IMR-90 (cell line): Measurements from ENCODE around the gene NEDD4L. TPM values are rescaled to one million over a fixed set of nuclear protein-coding genes. Genes with fewer than 3 reads are reported as not detected.
A peak's percentile ranks its signal among the peaks of the same experiment; 100 is the strongest.

ENCODE experiments used
- ATAC-seq: fragments of 200-7000 bp; cut with Tn5 transposase; 2 replicates; pipeline ENCODE4 v1.9.1; 2020; ENCODE audit warnings: low read depth, mild to moderate bottlenecking, moderate library complexity
- BruUV-seq: library from RNA; stranded (reverse); fragments of 400-500 nt; replicated peaks from 2 replicates; lab custom pipeline; 2021; lab: Mats Ljungman, UMichigan
- CTCF ChIA-PET: fragments of 300-600 bp; formaldehyde crosslinking; extraction: SDS; loops from one replicate; lab custom pipeline; 2021; ENCODE audit warnings: antibody characterized with exemption; lab: Yijun Ruan, JAX
- POLR2A ChIA-PET: fragments of 300-600 bp; sonication (Branson Sonifier 250); formaldehyde crosslinking; loops from one replicate; lab custom pipeline; 2022; ENCODE audit warnings: antibody characterized with exemption; ENCODE audit not compliant: unreplicated experiment; lab: Charles Lee
- DNase-seq: peaks from one replicate; pipeline ENCODE4 v3.0.0; 2013
- H2AFZ ChIP-seq: replicated peaks from 2 replicates; pipeline ENCODE3; 2013; ENCODE audit warnings: low read length, mild to moderate bottlenecking; ENCODE audit not compliant: poor library complexity
- H2AK5ac ChIP-seq: 2 replicates; pipeline ENCODE4 v1.6.1; 2013; ENCODE audit warnings: low read depth, low read length, inconsistent platforms
- H2AK9ac ChIP-seq: replicated peaks from 2 replicates; pipeline ENCODE3; 2013; ENCODE audit warnings: mild to moderate bottlenecking, low read depth, low read length, moderate library complexity; ENCODE audit not compliant: poor library complexity
- H2BK120ac ChIP-seq: 2 replicates; pipeline ENCODE4 v1.6.1; 2013; ENCODE audit warnings: low read depth, low read length, inconsistent platforms
- H2BK15ac ChIP-seq: 3 replicates; pipeline ENCODE4 v1.6.1; 2013; ENCODE audit warnings: low read depth, low read length, inconsistent platforms
- H2BK20ac ChIP-seq: 2 replicates; pipeline ENCODE4 v1.6.1; 2013; ENCODE audit warnings: low read depth, mild to moderate bottlenecking, inconsistent platforms, low read length, moderate library complexity
- H2BK5ac ChIP-seq: 2 replicates; pipeline ENCODE4 v1.6.1; 2013; ENCODE audit warnings: mild to moderate bottlenecking, low read depth, low read length, inconsistent platforms; ENCODE audit not compliant: poor library complexity, severe bottlenecking
- H3K14ac ChIP-seq: replicated peaks from 2 replicates; pipeline ENCODE4 v1.6.1; 2013; ENCODE audit warnings: low read depth, low read length, inconsistent platforms
- H3K18ac ChIP-seq: 2 replicates; pipeline ENCODE4 v1.6.1; 2013; ENCODE audit warnings: low read depth, low read length, control low read depth
- H3K23ac ChIP-seq: 2 replicates; pipeline ENCODE4 v1.6.1; 2013; ENCODE audit warnings: low read depth, low read length, inconsistent platforms
- H3K27ac ChIP-seq: 2 replicates; pipeline ENCODE4 v1.5.1; 2013; ENCODE audit warnings: mild to moderate bottlenecking, control low read depth, low read length; ENCODE audit not compliant: insufficient read depth
- H3K27me3 ChIP-seq: 2 replicates; pipeline ENCODE4 v1.6.1; 2013; ENCODE audit warnings: low read length; ENCODE audit not compliant: control insufficient read depth, insufficient read depth
- H3K36me3 ChIP-seq: 2 replicates; pipeline ENCODE4 v1.6.1; 2013; ENCODE audit warnings: low read length, mixed read lengths; ENCODE audit not compliant: control insufficient read depth, insufficient read depth
- H3K4ac ChIP-seq: 2 replicates; pipeline ENCODE4 v1.6.1; 2013; ENCODE audit warnings: low read depth, low read length, inconsistent platforms
- H3K4me1 ChIP-seq: 2 replicates; pipeline ENCODE4 v1.6.1; 2013; ENCODE audit warnings: low read length, mixed read lengths; ENCODE audit not compliant: control insufficient read depth, insufficient read depth
- H3K4me2 ChIP-seq: 2 replicates; pipeline ENCODE4 v1.6.1; 2013; ENCODE audit warnings: low read depth, mild to moderate bottlenecking, control low read depth, low read length, moderate library complexity
- H3K4me3 ChIP-seq: 2 replicates; pipeline ENCODE4 v1.5.1; 2013; ENCODE audit warnings: low read depth, mild to moderate bottlenecking, control low read depth, low read length, moderate library complexity; ENCODE audit not compliant: insufficient read depth
- H3K56ac ChIP-seq: 2 replicates; pipeline ENCODE4 v1.6.1; 2013; ENCODE audit warnings: low read length, inconsistent platforms; ENCODE audit not compliant: insufficient read depth; ENCODE audit errors: extremely low read depth
- H3K79me1 ChIP-seq, 2 experiments: 2 replicates each; pipeline ENCODE4 v1.6.1; 2013; ENCODE audit warnings: low read length in 2 of 2, inconsistent platforms in 1 of 2, low read depth in 1 of 2
- H3K9ac ChIP-seq: 2 replicates; pipeline ENCODE4 v1.6.1; 2013; ENCODE audit warnings: low read depth, low read length, control low read depth
- H3K9me1 ChIP-seq: 2 replicates; pipeline ENCODE4 v1.6.1; 2013; ENCODE audit warnings: low read length, inconsistent platforms; ENCODE audit not compliant: insufficient read depth
- H3K9me3 ChIP-seq: 2 replicates; pipeline ENCODE4 v1.6.1; 2013; ENCODE audit warnings: low read length; ENCODE audit not compliant: control insufficient read depth, insufficient read depth
- H4K20me1 ChIP-seq: 2 replicates; pipeline ENCODE4 v1.6.1; 2013; ENCODE audit warnings: low read length, inconsistent platforms; ENCODE audit not compliant: insufficient read depth
- H4K5ac ChIP-seq: 2 replicates; pipeline ENCODE4 v1.6.1; 2013; ENCODE audit warnings: mild to moderate bottlenecking, low read depth, low read length, control low read depth
- H4K8ac ChIP-seq, 2 experiments: 2 replicates each; pipeline ENCODE4 v1.6.1; 2013; ENCODE audit warnings: low read depth in 2 of 2, low read length in 2 of 2, control low read depth in 1 of 2, inconsistent platforms in 1 of 2
- H4K91ac ChIP-seq: 2 replicates; pipeline ENCODE4 v1.6.1; 2013; ENCODE audit warnings: low read depth, low read length, inconsistent platforms; ENCODE audit not compliant: insufficient read depth
- CEBPB ChIP-seq: IDR thresholded peaks from 2 replicates; pipeline ENCODE4 v1.6.1; 2012; ENCODE audit warnings: low read depth, low read length, improper control_type of control experiment
- NFE2L2 ChIP-seq: fragments of 150-350 bp; IDR thresholded peaks from 2 replicates; pipeline ENCODE4 v1.6.1; 2016; ENCODE audit warnings: low read depth, mild to moderate bottlenecking, low read length
- WGBS, 2 experiments: methylation state at CpG; one replicate each; pipeline versions ENCODE4 v1.1.5 to v1.1.7; 2013; ENCODE audit warnings: missing lambda C conversion rate in 2 of 2; ENCODE audit not compliant: insufficient read length in 1 of 2; ENCODE audit errors: extremely low coverage in 2 of 2; 5-methylcytosine and 5-hydroxymethylcytosine counted together
- dilution Hi-C: fragments of 300-500 bp; cut with HindIII; formaldehyde crosslinking; loops from one replicate; pipeline ENCODE4 v1.14.3; 2018; ENCODE audit warnings: low sequenced_read_pairs; ENCODE audit not compliant: unreplicated experiment
- in situ Hi-C: fragments of 300-500 bp; cut with MboI; formaldehyde crosslinking; loops from 3 replicates; pipeline ENCODE4 v1.14.3; 2019; ENCODE audit warnings: low sequenced_read_pairs, inconsistent platforms, mixed read lengths
- intact Hi-C: fragments of 100-400 bp; cut with micrococcal nuclease; formaldehyde crosslinking; loops from 2 replicates; pipeline ENCODE4 v1.10.0; 2022
- polyA plus RNA-seq, 3 experiments: library from polyadenylated mRNA; depleted of rRNA; stranded (reverse); fragments of >200 nt; gene quantifications; 2 replicates each; pipeline ENCODE4 v1.2.3, GENCODE V29; 2012; ENCODE audit warnings: low replicate concordance in 1 of 3
- total RNA-seq: library from RNA; depleted of rRNA; stranded (reverse); fragments of >200 nt; gene quantifications from 2 replicates; pipeline ENCODE4 v1.2.3, GENCODE V29; 2012

The NEDD4L gene
- total and polyA plus RNA-seq, 2 of the 4 experiments (the other 2 are of a cell fraction), result 10.0 to 10.9 TPM

- no peak overlapping the region for H3K18ac ChIP-seq
- H2BK120ac ChIP-seq, result no peak overlapping the region
- CTCF ChIA-PET, result interaction anchor here (1.0 kb wide), 1 partner anchor 26 kb away, joined by 3 read pairs; no protein-coding TSS in a partner anchor
- H3K79me1 ChIP-seq, result no peaks in the 10 kb centered on the region
- H4K91ac ChIP-seq, result no peak overlapping the region
- no CpG with 5 or more reads among the region's 4 CpGs for WGBS, 2 experiments
- no peak overlapping the region for H2BK20ac ChIP-seq
- no peak overlapping the region for H3K56ac ChIP-seq
- dilution Hi-C loops, result no loop called here
- DNase-seq (no peak), ATAC-seq (no peak)
- no peak overlapping the region for H2AK5ac ChIP-seq
- intact Hi-C loops, result no loop called here
- H2AK9ac ChIP-seq, result no peak overlapping the region
- BruUV-seq, result no TSS peak
- no peak overlapping the region for H3K23ac ChIP-seq
- H3K4me3 ChIP-seq, result no peak overlapping the region
- in situ Hi-C loops, result no loop called here
- no peaks in the 10 kb centered on the region for H4K20me1 ChIP-seq
- no peak overlapping the region for H3K14ac ChIP-seq
- H2AFZ ChIP-seq, result no peak overlapping the region
- H3K9me3 ChIP-seq, result no peaks in the 10 kb centered on the region
- H3K36me3 ChIP-seq, result no peaks in the 10 kb centered on the region
- TF ChIP-seq CEBPB (0 out of 2 replicates have a peak, but pooled peaks have one; percentile 26), NFE2L2 (no peak)
- H3K27me3 ChIP-seq, result peaks cover 4% of the 10 kb centered on the region; the same call in 1 of the 2 replicates
- H3K4me2 ChIP-seq, result no peak overlapping the region
- H3K9ac ChIP-seq, result no peak overlapping the region
- H2BK15ac ChIP-seq, result no peak overlapping the region
- H2BK5ac ChIP-seq, result no peak overlapping the region
- POLR2A ChIA-PET, result no interaction called here
- no peak overlapping the region for H4K5ac ChIP-seq
- no peak overlapping the region for H4K8ac ChIP-seq
- no peaks in the 10 kb centered on the region; the same call in 1 of the 2 replicates for H3K9me1 ChIP-seq
- peaks cover 5% of the 10 kb centered on the region for H3K4me1 ChIP-seq
- no peak overlapping the region for H3K4ac ChIP-seq
- no peak overlapping the region for H3K27ac ChIP-seq
Measured at GRCh38 chr18:58285449-58286130, 241.6 kb downstream of the NEDD4L start.
